K562 (cell line): ENCODE measurements around the gene FRYL. TPM values are rescaled to one million over a fixed set of nuclear protein-coding genes. Genes with fewer than 3 reads are reported as not detected.

Experiments
- ATAC-seq: fragments of 200-7000 bp; cut with Tn5 transposase; 3 replicates; pipeline ENCODE4 v1.9.1; 2020; ENCODE audit warnings: moderate library complexity
- BruUV-seq: library from RNA; stranded (reverse); fragments of 400-500 nt; replicated peaks from 2 replicates; lab custom pipeline; 2021; lab: Mats Ljungman, UMichigan
- CTCF ChIA-PET: fragments of 300-600 bp; formaldehyde crosslinking; extraction: SDS; loops from one replicate; lab custom pipeline; 2021; ENCODE audit warnings: low intra/inter-chr PET ratio; lab: Yijun Ruan, JAX
- POLR2A ChIA-PET: fragments of 300-600, 350-650 bp; sonication (Branson Sonifier 250); formaldehyde crosslinking; extraction: SDS; loops from one replicate; lab custom pipeline; 2021; ENCODE audit warnings: antibody characterized with exemption, inconsistent platforms; lab: Yijun Ruan, JAX
- DNase-seq, 4 experiments: peaks; one replicate each; pipeline versions ENCODE4 v3.0.0 to v3.0.0-alpha.2; 2011 to 2018; ENCODE audit warnings: low spot score in 3 of 4, mixed read lengths in 3 of 4; ENCODE audit errors: extremely low read depth in 1 of 4
- FAIRE-seq: peaks from 2 replicates; lab custom pipeline; 2011; peaks lifted over from hg19 to GRCh38; lab: Jason Lieb, UNC
- H2AFZ ChIP-seq: 2 replicates; pipeline ENCODE4 v1.6.0; 2011; ENCODE audit warnings: low read depth, low read length, control low read depth, inconsistent platforms
- H3K27ac ChIP-seq: fragments of 200-600 bp; 3 replicates; pipeline ENCODE4 v1.8.0; 2011; ENCODE audit warnings: low read depth, mild to moderate bottlenecking, control low read depth, inconsistent platforms, low read length, moderate library complexity, mixed read lengths; ENCODE audit errors: extremely low read depth
- H3K27me3 ChIP-seq, 2 experiments: fragments of 300-600 bp in 1 of 2; 2 replicates in 1 of 2; 3 replicates in 1 of 2; pipeline versions ENCODE4 v1.6.0 to v1.8.0; 2011; ENCODE audit warnings: inconsistent platforms in 2 of 2, low read length in 2 of 2, mild to moderate bottlenecking in 1 of 2, mixed read lengths in 1 of 2, moderate library complexity in 1 of 2; ENCODE audit not compliant: control insufficient read depth in 2 of 2, insufficient read depth in 2 of 2
- H3K36me3 ChIP-seq: fragments of 300-600 bp; 3 replicates; pipeline ENCODE4 v1.8.0; 2011; ENCODE audit warnings: mild to moderate bottlenecking, low read length, inconsistent platforms; ENCODE audit not compliant: control insufficient read depth, insufficient read depth
- H3K4me1 ChIP-seq, 2 experiments: fragments of 200-600 bp in 1 of 2; replicated peaks in 1 of 2; 2 replicates in 1 of 2; 3 replicates in 1 of 2; pipeline versions ENCODE4 v1.5.1 to v1.8.0; 2011; ENCODE audit warnings: inconsistent platforms in 2 of 2, low read length in 2 of 2, mild to moderate bottlenecking in 1 of 2, mixed read lengths in 1 of 2, moderate library complexity in 1 of 2; ENCODE audit not compliant: control insufficient read depth in 2 of 2, insufficient read depth in 2 of 2
- H3K4me2 ChIP-seq: 2 replicates; pipeline ENCODE4 v1.6.1; 2011; ENCODE audit warnings: low read length, control low read depth, inconsistent platforms, mixed read lengths; ENCODE audit not compliant: insufficient read depth
- H3K4me3 ChIP-seq: fragments of 200-600 bp; sonication (generic), shearing (Covaris generic); 2 replicates; pipeline ENCODE4 v1.5.1; 2016; ENCODE audit warnings: control low read depth, inconsistent platforms
- H3K79me2 ChIP-seq: fragments of 200-600 bp; 3 replicates; pipeline ENCODE4 v1.8.0; 2011; ENCODE audit warnings: low read length, inconsistent platforms; ENCODE audit not compliant: control insufficient read depth, insufficient read depth
- H3K9ac ChIP-seq, 2 experiments: 2 replicates each; pipeline versions ENCODE4 v1.6.0 to v1.6.1; 2011; ENCODE audit warnings: low read depth in 2 of 2, low read length in 2 of 2, control low read depth in 1 of 2, inconsistent platforms in 1 of 2, mild to moderate bottlenecking in 1 of 2, mixed read lengths in 1 of 2; ENCODE audit not compliant: insufficient read depth in 1 of 2
- H3K9me1 ChIP-seq: one replicate; pipeline ENCODE4 v1.6.0; 2011; ENCODE audit warnings: inconsistent platforms, mild to moderate bottlenecking, low read length, moderate library complexity; ENCODE audit not compliant: control insufficient read depth, insufficient read depth
- H3K9me3 ChIP-seq: replicated peaks from 2 replicates; pipeline ENCODE4 v1.5.1; 2011; ENCODE audit warnings: low read depth, low read length, inconsistent platforms; ENCODE audit not compliant: control insufficient read depth, insufficient read depth
- H4K20me1 ChIP-seq: replicated peaks from 2 replicates; pipeline ENCODE4 v1.6.1; 2011; ENCODE audit warnings: low read length, inconsistent platforms, mixed read lengths; ENCODE audit not compliant: control insufficient read depth, insufficient read depth
- AFF4 ChIP-seq: sonication (generic); formaldehyde crosslinking; IDR thresholded peaks from 2 replicates; pipeline ENCODE4 v1.8.0; 2023; ENCODE audit warnings: mild to moderate bottlenecking, missing genetic modification reagents
- ARID1B ChIP-seq: fragments of 450-650 bp; IDR thresholded peaks from 2 replicates; pipeline ENCODE4 v1.6.1; 2016; ENCODE audit warnings: antibody characterized with exemption, mild to moderate bottlenecking, inconsistent platforms
- ETS1 ChIP-seq: conservative IDR thresholded peaks from 2 replicates; pipeline ENCODE4 v1.6.1; 2011; ENCODE audit warnings: low read depth, mild to moderate bottlenecking, low read length; ENCODE audit not compliant: control insufficient read depth
- GTF3C2 ChIP-seq: IDR thresholded peaks from 3 replicates; pipeline ENCODE4 v1.6.1; 2011; ENCODE audit warnings: borderline replicate concordance, mild to moderate bottlenecking, moderate library complexity; ENCODE audit not compliant: insufficient read length; ENCODE audit errors: extremely low read depth
- HDGF ChIP-seq: fragments of 450-650 bp; IDR thresholded peaks from 2 replicates; pipeline ENCODE4 v1.6.1; 2016
- MAFF ChIP-seq: IDR thresholded peaks from 2 replicates; pipeline ENCODE4 v1.6.1; 2012; ENCODE audit warnings: low read length, improper control_type of control experiment
- MCM5 ChIP-seq: fragments of 450-650 bp; IDR thresholded peaks from 2 replicates; pipeline ENCODE4 v1.6.1; 2016; ENCODE audit warnings: low read depth
- MCM7 ChIP-seq, 2 experiments: fragments of 450-650 bp; IDR thresholded peaks; 2 replicates each; pipeline ENCODE4 v1.6.1; 2016 to 2018
- PBX2 ChIP-seq, 2 experiments: IDR thresholded peaks in 1 of 2; conservative IDR thresholded peaks in 1 of 2; 2 replicates each; pipeline ENCODE4 v1.6.1; 2016; ENCODE audit warnings: low read depth in 2 of 2, mild to moderate bottlenecking in 1 of 2, missing compliant biosample characterization in 1 of 2, missing genetic modification characterization in 1 of 2, moderate library complexity in 1 of 2
- SLC30A9 ChIP-seq: fragments of 250-450 bp; sonication (Bioruptor Pico); IDR thresholded peaks from 2 replicates; pipeline ENCODE4 v1.8.0; 2022; ENCODE audit warnings: mild to moderate bottlenecking, moderate library complexity
- ZNF239 ChIP-seq: fragments of 250-450 bp; sonication (Bioruptor Pico); IDR thresholded peaks from 2 replicates; pipeline ENCODE4 v1.4.0; 2020; ENCODE audit warnings: mild to moderate bottlenecking
- WGBS: fragments of 100-300 bp; shearing (Covaris generic); methylation state at CpG from one replicate; pipeline ENCODE4 v1.1.6; 2016; ENCODE audit warnings: low coverage, mixed read lengths; ENCODE audit not compliant: insufficient coverage; ENCODE audit errors: missing lambda C conversion rate; 5-methylcytosine and 5-hydroxymethylcytosine counted together
- in situ Hi-C: fragments of 300-500 bp; cut with MboI; formaldehyde crosslinking; loops from 4 replicates; pipeline ENCODE4 v1.15.0; 2018; ENCODE audit warnings: inconsistent platforms, mixed read lengths
- intact Hi-C: fragments of 100-400 bp; cut with micrococcal nuclease; formaldehyde crosslinking; loops from 2 replicates; pipeline ENCODE4 v1.14.2; 2022
- polyA plus RNA-seq, 8 experiments: library from polyadenylated mRNA; depleted of rRNA in 4 of 8; stranded (reverse) in 5 of 8; unstranded in 3 of 8; fragments of >200 nt; fragmentation: Nextera tagmentation in 2 of 8; fragmentation: Illumina TruSeq in 1 of 8; extraction: Ambion mirVana in 2 of 8; extraction: Trizol in 1 of 8; gene quantifications; 2 replicates each; pipeline versions ENCODE4 v1.2.1 to v1.2.3, GENCODE V29; 2011 to 2014; ENCODE audit warnings: inconsistent platforms in 1 of 8, missing spikeins in 1 of 8
- total RNA-seq, 7 experiments: library from RNA; depleted of rRNA in 6 of 7; stranded (reverse); fragments of >200 nt in 6 of 7; fragmentation: Illumina TruSeq in 2 of 7; extraction: Trizol in 2 of 7; gene quantifications; 2 replicates each; pipeline versions ENCODE4 v1.2.1 to v1.2.3, GENCODE V29; 2011 to 2021; ENCODE audit warnings: low replicate concordance in 1 of 7

The FRYL gene
- total and polyA plus RNA-seq, 9 of the 15 experiments (the other 6 are each of a cell fraction or from before 2014, with no cell fraction given), result 7.2 to 34.9 (median 15.9) TPM

GRCh38 chr4:48669086-48669485, 111.0 kb downstream of the FRYL start:
- Histone ChIP-seq H3K4me3 (no peak overlapping the region), H3K4me2 (no peak overlapping the region), H3K79me2 (peaks cover 5% of the 10 kb centered on the region; the same call in 2 of the 3 replicates), H4K20me1 (no peaks in the 10 kb centered on the region), H3K9ac (no peak overlapping the region), H3K4me1 (peaks cover 0 to 3% of the 10 kb centered on the region in 2 experiments; a peak in 2 of 5 replicates), H2AFZ (no peak overlapping the region), H3K9me3 (no peaks in the 10 kb centered on the region), H3K27ac (no peak overlapping the region), H3K27me3 (no peaks in the 10 kb centered on the region), H3K36me3 (no peaks in the 10 kb centered on the region; the same call in 2 of the 3 replicates), H3K9me1 (no peaks in the 10 kb centered on the region)
- FAIRE-seq (no peak), DNase-seq (no peak), ATAC-seq (no peak)
- ChIA-PET POLR2A (interaction anchor here (1.9 kb wide), 1 partner anchor 79 kb away, joined by 4 read pairs; no protein-coding TSS in a partner anchor), CTCF (no interaction called here)
- BruUV-seq, result no TSS peak
- intact Hi-C loops, result no loop called here
- in situ Hi-C loops, result no loop called here
- WGBS, result 91% methylated on average over 3 of the region's 3 CpGs
- TF ChIP-seq PBX2 (CRISPR knock-in tag; IDR thresholded peaks at IDR 0.05; ENCODE audit: low read depth) (no peak), PBX2 (tag; conservative IDR thresholded peaks at IDR 0.05; ENCODE audit: low read depth) (no peak), ETS1 (no peak), AFF4 (CRISPR knock-in tag) (no peak), ZNF239 (CRISPR knock-in tag) (no peak), GTF3C2 (no peak), MCM5 (no peak), MAFF (no peak), MCM7 (IDR thresholded peaks at IDR 0.05) (no peak), HDGF (no peak), ARID1B (no peak), SLC30A9 (CRISPR knock-in tag) (no peak)
